LNCaP clone FGC (cell line): ENCODE measurements around the gene XKR7.

ENCODE experiments used
- DNase-seq: peaks from one replicate; pipeline ENCODE4 v3.0.0-alpha.2; 2011; ENCODE audit warnings: low read depth
- H3K4me3 ChIP-seq: 2 replicates; pipeline ENCODE4 v1.5.1; 2011; ENCODE audit warnings: mild to moderate bottlenecking, low read depth, low read length, control low read depth
- CTCF ChIP-seq: IDR thresholded peaks from 2 replicates; pipeline ENCODE4 v1.5.1; 2012; ENCODE audit warnings: mild to moderate bottlenecking; ENCODE audit not compliant: control insufficient read depth, insufficient read depth; ENCODE audit errors: extremely low read depth

XKR7 gene

GRCh38 chr20:31989030-31989645 is 21.2 kb downstream of the XKR7 start:
- no peak overlapping the region for H3K4me3 ChIP-seq
- no peak for DNase-seq
- no peak for TF ChIP-seq CTCF

GRCh38 chr20:31990641-31991338 is 22.8 kb downstream of the XKR7 start:
- no peak for DNase-seq
- H3K4me3 ChIP-seq = no peak overlapping the region
- no peak for TF ChIP-seq CTCF

GRCh38 chr20:31991339-31991705 is 23.4 kb downstream of the XKR7 start:
- H3K4me3 ChIP-seq = no peak overlapping the region
- DNase-seq = no peak
- TF ChIP-seq CTCF = no peak

- no peak for TF ChIP-seq CTCF
- no peak overlapping the region for H3K4me3 ChIP-seq
- no peak for DNase-seq
Observed at GRCh38 chr20:31992086-31992485, 24.1 kb downstream of the XKR7 start.

GRCh38 chr20:31996996-31997395 is 29.0 kb downstream of the XKR7 start:
- H3K4me3 ChIP-seq = no peak overlapping the region
- DNase-seq = no peak
- no peak for TF ChIP-seq CTCF

- no peak overlapping the region for H3K4me3 ChIP-seq
- TF ChIP-seq CTCF = no peak
- no peak for DNase-seq
Observed at GRCh38 chr20:31998246-31998645, 30.3 kb downstream of the XKR7 start.

- no peak overlapping the region for H3K4me3 ChIP-seq
- DNase-seq = no peak
- no peak for TF ChIP-seq CTCF
Observed at GRCh38 chr20:32003325-32003724, 35.4 kb downstream of the XKR7 start.
